Fibroblast of villous mesenchyme (primary cell): ENCODE data around the gene RARS2. TPM values are rescaled to one million over a fixed set of nuclear protein-coding genes. Genes with fewer than 3 reads are reported as not detected.

Source experiments
- DNase-seq: peaks from one replicate; pipeline ENCODE4 v3.0.0-alpha.2; 2010; ENCODE audit warnings: low read depth
- H3K4me3 ChIP-seq: 2 replicates; pipeline ENCODE4 v1.5.1; 2011; ENCODE audit warnings: low read depth, mild to moderate bottlenecking, low read length
- CTCF ChIP-seq: IDR thresholded peaks from 2 replicates; pipeline ENCODE4 v1.5.1; 2012; ENCODE audit warnings: low read depth, mild to moderate bottlenecking, low read length; ENCODE audit not compliant: insufficient read depth
- total RNA-seq: library from RNA; depleted of rRNA; stranded (reverse); fragments of >200 nt; gene quantifications from 2 replicates; pipeline ENCODE4 v1.2.3, GENCODE V29; 2012

RARS2 gene
- total RNA-seq, 1 donor: 51.8 TPM

GRCh38 chr6:87522686-87523085, 67.1 kb downstream of the RARS2 start:
- DNase-seq: peak; percentile 61
- no peak for TF ChIP-seq CTCF

GRCh38 chr6:87518453-87518852, 71.3 kb downstream of the RARS2 start:
- no peak overlapping the region for H3K4me3 ChIP-seq
- DNase-seq: no peak
- TF ChIP-seq CTCF: no peak

More at GRCh38 chr6:87522686-87523085, 67.1 kb downstream of the RARS2 start:
- H3K4me3 ChIP-seq: no peak overlapping the region

GRCh38 chr6:87514831-87515230, 75.0 kb downstream of the RARS2 start:
- H3K4me3 ChIP-seq: no peak overlapping the region
- DNase-seq: peak; percentile 26
- TF ChIP-seq CTCF: no peak

GRCh38 chr6:87504441-87504840, 85.3 kb downstream of the RARS2 start:
- DNase-seq: no peak
- no peak for TF ChIP-seq CTCF
- no peak overlapping the region for H3K4me3 ChIP-seq

- DNase-seq: no peak
- no peak for TF ChIP-seq CTCF
- H3K4me3 ChIP-seq: no peak overlapping the region
These were observed 87.8 kb downstream of the RARS2 start for GRCh38 chr6:87501809-87502572.

GRCh38 chr6:87498048-87498447, 91.7 kb downstream of the RARS2 start:
- no peak for DNase-seq
- no peak overlapping the region for H3K4me3 ChIP-seq
- no peak for TF ChIP-seq CTCF
